ENCODE data around the gene DYNC2H1.

The DYNC2H1 gene

DNA sequence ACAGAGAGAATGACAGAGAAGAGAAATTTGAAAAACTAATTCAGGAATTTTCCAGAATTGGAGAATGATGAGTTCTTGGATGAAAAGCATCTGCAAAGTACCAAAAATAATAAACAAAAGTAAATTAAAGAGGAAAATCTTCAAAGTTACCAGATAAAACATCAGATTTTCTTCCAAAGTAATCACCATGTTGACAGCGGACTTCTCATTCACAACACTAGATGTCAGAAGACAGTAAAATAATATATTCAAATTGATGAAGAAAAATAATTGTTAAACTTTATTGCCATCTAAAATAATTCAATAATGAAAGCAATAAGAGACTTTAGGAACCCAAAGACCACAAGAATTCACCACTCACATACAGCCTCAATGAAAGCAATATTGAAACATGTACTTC is 355.2 kb downstream of the DYNC2H1 start:
- H3K27me3 ChIP-seq (ENCODE audit: insufficient read depth, low read length): no peaks in the 10 kb centered on the region
- H3K9me3 ChIP-seq (ENCODE audit: insufficient read depth, low read depth, low read length): no peaks in the 10 kb centered on the region
- no peak overlapping the region for H3K4me3 ChIP-seq (ENCODE audit: low read length)
- no peak overlapping the region for H3K9ac ChIP-seq (ENCODE audit: low read depth, low read length)
- no CpG with 5 or more reads among the region's 1 CpG for WGBS
- no peak overlapping the region for H3K27ac ChIP-seq (ENCODE audit: low read depth, low read length)
- H3K4me1 ChIP-seq (ENCODE audit: insufficient read depth, low read length): no peaks in the 10 kb centered on the region
- no peaks in the 10 kb centered on the region for H3K36me3 ChIP-seq (ENCODE audit: insufficient read depth, low read length)

DNA sequence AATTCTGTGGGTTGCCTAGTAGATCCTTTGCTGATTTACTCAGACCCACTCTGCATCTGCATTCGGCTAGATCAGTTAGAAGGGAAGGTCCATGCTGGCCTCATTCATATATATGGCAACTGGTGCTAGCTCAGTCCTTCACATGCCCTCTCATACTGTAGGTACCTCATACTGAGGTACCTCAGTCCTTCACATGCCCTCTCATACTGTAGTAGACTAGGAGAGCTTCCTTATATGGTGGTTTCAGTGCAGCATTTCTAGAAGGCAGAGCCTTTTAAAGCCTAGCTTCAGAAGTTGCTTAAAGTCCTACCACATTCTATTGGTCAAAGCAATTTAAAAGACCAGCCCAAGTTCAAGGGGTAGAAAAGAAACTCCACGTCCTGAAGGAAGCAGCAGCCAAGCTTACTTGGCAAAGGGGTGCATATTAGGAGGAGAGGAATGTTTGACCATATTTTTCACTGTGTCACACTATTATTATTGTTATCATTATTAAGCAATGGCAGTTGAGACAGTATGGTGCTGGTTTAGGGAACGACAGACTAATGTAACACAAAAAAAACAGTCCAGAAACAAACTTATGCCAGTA is 356.4 kb downstream of the DYNC2H1 start:
- H3K9me3 ChIP-seq (ENCODE audit: insufficient read depth, low read depth, low read length): no peaks in the 10 kb centered on the region
- 95% methylated on average over 3 of the region's 3 CpGs for WGBS
- H3K9ac ChIP-seq (ENCODE audit: low read depth, low read length): no peak overlapping the region
- H3K4me1 ChIP-seq (ENCODE audit: insufficient read depth, low read length): no peaks in the 10 kb centered on the region
- no peak overlapping the region for H3K4me3 ChIP-seq (ENCODE audit: low read length)
- no peaks in the 10 kb centered on the region for H3K36me3 ChIP-seq (ENCODE audit: insufficient read depth, low read length)
- H3K27me3 ChIP-seq (ENCODE audit: insufficient read depth, low read length): no peaks in the 10 kb centered on the region
- no peak overlapping the region for H3K27ac ChIP-seq (ENCODE audit: low read depth, low read length)

GRCh38 chr11:103471546-103471945 is 362.3 kb downstream of the DYNC2H1 start:
- H3K4me3 ChIP-seq (ENCODE audit: low read length): no peak overlapping the region
- no peaks in the 10 kb centered on the region for H3K27me3 ChIP-seq (ENCODE audit: insufficient read depth, low read length)
- 90% methylated on average over 4 of the region's 4 CpGs for WGBS

DNA sequence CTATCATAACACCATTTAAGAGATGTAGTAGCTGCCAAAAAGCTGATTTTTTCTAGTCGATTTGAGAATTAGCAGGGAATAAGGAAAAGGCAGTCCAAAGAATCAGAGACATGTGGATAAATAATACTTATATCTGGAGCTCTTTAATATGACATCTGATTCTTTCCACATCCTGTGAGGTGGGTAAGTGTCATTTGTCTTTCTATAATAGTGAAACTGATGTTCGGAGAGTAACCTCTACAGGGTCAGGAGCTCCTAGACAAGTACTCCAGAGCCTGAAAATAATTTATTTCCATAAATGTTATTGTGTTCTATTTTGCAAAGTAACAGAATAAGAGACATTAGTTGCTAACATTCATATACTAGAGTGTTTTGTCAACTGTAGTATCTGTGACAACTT is 367.6 kb downstream of the DYNC2H1 start:
- Histone ChIP-seq H3K27me3 (ENCODE audit: insufficient read depth, low read length) (no peaks in the 10 kb centered on the region), H3K4me3 (ENCODE audit: low read length) (no peak overlapping the region), H3K27ac (ENCODE audit: low read depth, low read length) (no peak overlapping the region), H3K9ac (ENCODE audit: low read depth, low read length) (no peak overlapping the region), H3K4me1 (ENCODE audit: insufficient read depth, low read length) (no peaks in the 10 kb centered on the region; the same call in 1 of the 2 replicates), H3K36me3 (ENCODE audit: insufficient read depth, low read length) (no peaks in the 10 kb centered on the region; the same call in 1 of the 2 replicates), H3K9me3 (ENCODE audit: insufficient read depth, low read depth, low read length) (no peaks in the 10 kb centered on the region)
- WGBS: 100% methylated on average over 1 of the region's 2 CpGs

More at GRCh38 chr11:103471546-103471945, 362.3 kb downstream of the DYNC2H1 start:
- H3K9ac ChIP-seq (ENCODE audit: low read depth, low read length): no peak overlapping the region
- H3K27ac ChIP-seq (ENCODE audit: low read depth, low read length): no peak overlapping the region
- no peaks in the 10 kb centered on the region; the same call in 1 of the 2 replicates for H3K4me1 ChIP-seq (ENCODE audit: insufficient read depth, low read length)
- no peaks in the 10 kb centered on the region; the same call in 1 of the 2 replicates for H3K36me3 ChIP-seq (ENCODE audit: insufficient read depth, low read length)
- H3K9me3 ChIP-seq (ENCODE audit: insufficient read depth, low read depth, low read length): no peaks in the 10 kb centered on the region

- Histone ChIP-seq H3K9me3 (ENCODE audit: insufficient read depth, low read depth, low read length) (no peaks in the 10 kb centered on the region), H3K9ac (ENCODE audit: low read depth, low read length) (no peak overlapping the region), H3K4me1 (ENCODE audit: insufficient read depth, low read length) (no peaks in the 10 kb centered on the region; the same call in 1 of the 2 replicates), H3K27ac (ENCODE audit: low read depth, low read length) (no peak overlapping the region), H3K4me3 (ENCODE audit: low read length) (no peak overlapping the region), H3K36me3 (ENCODE audit: insufficient read depth, low read length) (no peaks in the 10 kb centered on the region), H3K27me3 (ENCODE audit: insufficient read depth, low read length) (no peaks in the 10 kb centered on the region)
- WGBS: 86% methylated on average over 4 of the region's 4 CpGs
Measured at GRCh38 chr11:103480421-103480820, 371.2 kb downstream of the DYNC2H1 start.

- Histone ChIP-seq H3K4me3 (ENCODE audit: low read length) (no peak overlapping the region), H3K27me3 (ENCODE audit: insufficient read depth, low read length) (no peaks in the 10 kb centered on the region), H3K27ac (ENCODE audit: low read depth, low read length) (no peak overlapping the region), H3K36me3 (ENCODE audit: insufficient read depth, low read length) (no peaks in the 10 kb centered on the region), H3K4me1 (ENCODE audit: insufficient read depth, low read length) (no peaks in the 10 kb centered on the region), H3K9me3 (ENCODE audit: insufficient read depth, low read depth, low read length) (peaks cover 8% of the 10 kb centered on the region), H3K9ac (ENCODE audit: low read depth, low read length) (no peak overlapping the region)
Measured at GRCh38 chr11:103483996-103484395, 374.8 kb downstream of the DYNC2H1 start.

GRCh38 chr11:103484545-103484944 is 375.3 kb downstream of the DYNC2H1 start:
- WGBS: 98% methylated on average over 3 of the region's 3 CpGs
- Histone ChIP-seq H3K36me3 (ENCODE audit: insufficient read depth, low read length) (no peaks in the 10 kb centered on the region), H3K27ac (ENCODE audit: low read depth, low read length) (no peak overlapping the region), H3K4me3 (ENCODE audit: low read length) (no peak overlapping the region), H3K9me3 (ENCODE audit: insufficient read depth, low read depth, low read length) (peaks cover 11% of the 10 kb centered on the region), H3K4me1 (ENCODE audit: insufficient read depth, low read length) (no peaks in the 10 kb centered on the region), H3K9ac (ENCODE audit: low read depth, low read length) (no peak overlapping the region), H3K27me3 (ENCODE audit: insufficient read depth, low read length) (no peaks in the 10 kb centered on the region)

- no peak overlapping the region for H3K4me3 ChIP-seq (ENCODE audit: low read length)
- H3K9me3 ChIP-seq (ENCODE audit: insufficient read depth, low read depth, low read length): peaks cover 28% of the 10 kb centered on the region
- no peaks in the 10 kb centered on the region for H3K27me3 ChIP-seq (ENCODE audit: insufficient read depth, low read length)
- no peaks in the 10 kb centered on the region for H3K36me3 ChIP-seq (ENCODE audit: insufficient read depth, low read length)
- no peak overlapping the region for H3K27ac ChIP-seq (ENCODE audit: low read depth, low read length)
- H3K9ac ChIP-seq (ENCODE audit: low read depth, low read length): no peak overlapping the region
- 100% methylated on average over 2 of the region's 5 CpGs for WGBS
- no peaks in the 10 kb centered on the region for H3K4me1 ChIP-seq (ENCODE audit: insufficient read depth, low read length)
Measured at GRCh38 chr11:103486604-103487003, 377.4 kb downstream of the DYNC2H1 start.

- 97% methylated on average over 4 of the region's 4 CpGs for WGBS
- Histone ChIP-seq H3K27me3 (ENCODE audit: insufficient read depth, low read length) (no peaks in the 10 kb centered on the region), H3K4me3 (ENCODE audit: low read length) (no peak overlapping the region), H3K36me3 (ENCODE audit: insufficient read depth, low read length) (no peaks in the 10 kb centered on the region), H3K9me3 (ENCODE audit: insufficient read depth, low read depth, low read length) (peaks cover 29% of the 10 kb centered on the region), H3K9ac (ENCODE audit: low read depth, low read length) (no peak overlapping the region), H3K27ac (ENCODE audit: low read depth, low read length) (no peak overlapping the region), H3K4me1 (ENCODE audit: insufficient read depth, low read length) (no peaks in the 10 kb centered on the region)
Measured at GRCh38 chr11:103487113-103487512, 377.9 kb downstream of the DYNC2H1 start.

- Histone ChIP-seq H3K36me3 (ENCODE audit: insufficient read depth, low read length) (no peaks in the 10 kb centered on the region), H3K4me3 (ENCODE audit: low read length) (no peak overlapping the region), H3K9ac (ENCODE audit: low read depth, low read length) (no peak overlapping the region), H3K9me3 (ENCODE audit: insufficient read depth, low read depth, low read length) (peaks cover 29% of the 10 kb centered on the region), H3K27me3 (ENCODE audit: insufficient read depth, low read length) (no peaks in the 10 kb centered on the region), H3K27ac (ENCODE audit: low read depth, low read length) (no peak overlapping the region), H3K4me1 (ENCODE audit: insufficient read depth, low read length) (no peaks in the 10 kb centered on the region)
Measured at GRCh38 chr11:103488031-103488461, 378.8 kb downstream of the DYNC2H1 start.

- Histone ChIP-seq H3K36me3 (ENCODE audit: insufficient read depth, low read length) (no peaks in the 10 kb centered on the region), H3K4me1 (ENCODE audit: insufficient read depth, low read length) (no peaks in the 10 kb centered on the region), H3K4me3 (ENCODE audit: low read length) (no peak overlapping the region), H3K27me3 (ENCODE audit: insufficient read depth, low read length) (no peaks in the 10 kb centered on the region), H3K27ac (ENCODE audit: low read depth, low read length) (no peak overlapping the region), H3K9ac (ENCODE audit: low read depth, low read length) (no peak overlapping the region), H3K9me3 (ENCODE audit: insufficient read depth, low read depth, low read length) (peaks cover 29% of the 10 kb centered on the region)
- 97% methylated on average over 2 of the region's 2 CpGs for WGBS
Measured at GRCh38 chr11:103488579-103488978, 379.4 kb downstream of the DYNC2H1 start.

DNA sequence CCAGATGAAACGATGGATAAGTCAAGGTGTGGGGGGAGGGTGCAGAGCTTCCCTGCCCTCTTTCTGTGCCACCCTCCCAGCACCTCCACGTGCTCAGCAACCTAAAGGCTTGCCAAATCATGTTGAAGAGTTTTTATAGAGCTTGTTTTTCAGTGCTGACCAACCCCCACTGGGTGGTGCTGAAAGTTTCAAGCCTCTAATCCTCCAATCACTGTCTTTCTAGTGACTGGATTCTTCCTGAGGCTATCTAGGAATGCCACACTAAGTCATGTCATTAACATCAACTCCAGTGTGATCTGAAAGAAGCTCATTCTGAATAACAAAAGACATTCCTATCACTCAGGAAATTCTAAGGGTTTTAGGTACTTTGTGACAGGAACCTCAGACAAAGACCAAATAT is 382.6 kb downstream of the DYNC2H1 start:
- no peaks in the 10 kb centered on the region; the same call in 1 of the 2 replicates for H3K4me1 ChIP-seq (ENCODE audit: insufficient read depth, low read length)
- no peak overlapping the region for H3K4me3 ChIP-seq (ENCODE audit: low read length)
- H3K27me3 ChIP-seq (ENCODE audit: insufficient read depth, low read length): no peaks in the 10 kb centered on the region
- no peaks in the 10 kb centered on the region for H3K36me3 ChIP-seq (ENCODE audit: insufficient read depth, low read length)
- H3K9me3 ChIP-seq (ENCODE audit: insufficient read depth, low read depth, low read length): peaks cover 29% of the 10 kb centered on the region
- H3K27ac ChIP-seq (ENCODE audit: low read depth, low read length): 0 out of 2 replicates have a peak overlapping the region, but pooled peaks have one; percentile 7
- WGBS: 83% methylated on average over 1 of the region's 2 CpGs
- no peak overlapping the region for H3K9ac ChIP-seq (ENCODE audit: low read depth, low read length)

All from HUES64 (cell line).